ENCODE results near the gene GRAMD1A.
"Not testable (repeated sequence)": the region's sequence is repeated elsewhere in the genome, so short reads cannot be mapped to it uniquely, and the experiment has no call there.

DNA sequence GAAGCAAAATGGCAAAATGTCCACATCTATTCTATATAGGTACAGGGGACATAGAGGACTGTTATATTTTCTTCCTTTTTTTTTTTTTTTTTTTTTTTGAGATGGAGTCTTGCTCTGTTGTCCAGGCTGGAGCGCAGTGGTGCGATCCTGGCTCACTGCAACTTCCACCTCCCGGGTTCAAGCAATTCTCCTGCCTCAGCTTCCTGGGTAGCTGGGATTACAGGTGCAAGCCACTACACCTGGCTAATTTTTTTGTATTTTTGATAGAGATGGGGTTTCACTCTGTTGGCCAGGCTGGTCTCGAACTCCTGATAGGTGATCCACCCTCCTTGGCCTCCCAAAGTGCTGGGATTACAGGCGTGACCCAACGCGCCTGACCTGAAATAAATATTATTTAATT is 1.9 kb upstream of the GRAMD1A start:
- TF ChIP-seq CTCF (tag by site-specific recombination; IDR thresholded peaks at IDR 0.05); ZNF561 (tag by site-specific recombination; IDR thresholded peaks at IDR 0.05; ENCODE audit: borderline replicate concordance); ZNF280D (tag by site-specific recombination; IDR thresholded peaks at IDR 0.05): not testable (repeated sequence)
- TF ChIP-seq, protein P1, sequence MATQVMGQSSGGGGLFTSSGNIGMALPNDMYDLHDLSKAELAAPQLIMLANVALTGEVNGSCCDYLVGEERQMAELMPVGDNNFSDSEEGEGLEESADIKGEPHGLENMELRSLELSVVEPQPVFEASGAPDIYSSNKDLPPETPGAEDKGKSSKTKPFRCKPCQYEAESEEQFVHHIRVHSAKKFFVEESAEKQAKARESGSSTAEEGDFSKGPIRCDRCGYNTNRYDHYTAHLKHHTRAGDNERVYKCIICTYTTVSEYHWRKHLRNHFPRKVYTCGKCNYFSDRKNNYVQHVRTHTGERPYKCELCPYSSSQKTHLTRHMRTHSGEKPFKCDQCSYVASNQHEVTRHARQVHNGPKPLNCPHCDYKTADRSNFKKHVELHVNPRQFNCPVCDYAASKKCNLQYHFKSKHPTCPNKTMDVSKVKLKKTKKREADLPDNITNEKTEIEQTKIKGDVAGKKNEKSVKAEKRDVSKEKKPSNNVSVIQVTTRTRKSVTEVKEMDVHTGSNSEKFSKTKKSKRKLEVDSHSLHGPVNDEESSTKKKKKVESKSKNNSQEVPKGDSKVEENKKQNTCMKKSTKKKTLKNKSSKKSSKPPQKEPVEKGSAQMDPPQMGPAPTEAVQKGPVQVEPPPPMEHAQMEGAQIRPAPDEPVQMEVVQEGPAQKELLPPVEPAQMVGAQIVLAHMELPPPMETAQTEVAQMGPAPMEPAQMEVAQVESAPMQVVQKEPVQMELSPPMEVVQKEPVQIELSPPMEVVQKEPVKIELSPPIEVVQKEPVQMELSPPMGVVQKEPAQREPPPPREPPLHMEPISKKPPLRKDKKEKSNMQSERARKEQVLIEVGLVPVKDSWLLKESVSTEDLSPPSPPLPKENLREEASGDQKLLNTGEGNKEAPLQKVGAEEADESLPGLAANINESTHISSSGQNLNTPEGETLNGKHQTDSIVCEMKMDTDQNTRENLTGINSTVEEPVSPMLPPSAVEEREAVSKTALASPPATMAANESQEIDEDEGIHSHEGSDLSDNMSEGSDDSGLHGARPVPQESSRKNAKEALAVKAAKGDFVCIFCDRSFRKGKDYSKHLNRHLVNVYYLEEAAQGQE (tag by site-specific recombination; IDR thresholded peaks at IDR 0.05), result not testable (repeated sequence)
